ENCODE data around the gene HHAT.

HHAT gene

DNA sequence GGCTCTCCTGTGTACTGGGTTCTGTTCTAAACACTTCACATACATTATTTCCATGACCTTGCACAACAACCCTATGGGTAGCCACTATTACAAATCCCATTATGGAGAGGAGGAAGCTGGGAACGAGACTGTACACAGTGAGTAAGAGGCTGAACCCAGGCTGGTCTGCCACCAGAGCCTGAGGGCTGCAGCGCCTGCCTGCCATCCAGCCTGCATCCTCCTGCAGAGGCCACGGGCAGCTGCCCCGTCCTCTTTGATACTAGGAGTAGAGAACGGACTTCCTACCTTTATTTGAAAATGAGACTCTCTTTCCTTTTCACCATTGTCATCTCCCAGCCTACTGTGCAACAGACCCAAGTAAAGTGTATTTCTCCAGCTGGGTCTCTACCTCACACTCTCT is 370.0 kb downstream of the HHAT start:
- H3K4me3 ChIP-seq (ENCODE audit: low read depth, low read length): no peak overlapping the region
- TF ChIP-seq, protein P1, sequence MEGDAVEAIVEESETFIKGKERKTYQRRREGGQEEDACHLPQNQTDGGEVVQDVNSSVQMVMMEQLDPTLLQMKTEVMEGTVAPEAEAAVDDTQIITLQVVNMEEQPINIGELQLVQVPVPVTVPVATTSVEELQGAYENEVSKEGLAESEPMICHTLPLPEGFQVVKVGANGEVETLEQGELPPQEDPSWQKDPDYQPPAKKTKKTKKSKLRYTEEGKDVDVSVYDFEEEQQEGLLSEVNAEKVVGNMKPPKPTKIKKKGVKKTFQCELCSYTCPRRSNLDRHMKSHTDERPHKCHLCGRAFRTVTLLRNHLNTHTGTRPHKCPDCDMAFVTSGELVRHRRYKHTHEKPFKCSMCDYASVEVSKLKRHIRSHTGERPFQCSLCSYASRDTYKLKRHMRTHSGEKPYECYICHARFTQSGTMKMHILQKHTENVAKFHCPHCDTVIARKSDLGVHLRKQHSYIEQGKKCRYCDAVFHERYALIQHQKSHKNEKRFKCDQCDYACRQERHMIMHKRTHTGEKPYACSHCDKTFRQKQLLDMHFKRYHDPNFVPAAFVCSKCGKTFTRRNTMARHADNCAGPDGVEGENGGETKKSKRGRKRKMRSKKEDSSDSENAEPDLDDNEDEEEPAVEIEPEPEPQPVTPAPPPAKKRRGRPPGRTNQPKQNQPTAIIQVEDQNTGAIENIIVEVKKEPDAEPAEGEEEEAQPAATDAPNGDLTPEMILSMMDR (IDR thresholded peaks at IDR 0.05; ENCODE audit: borderline replicate concordance, insufficient read depth, low read depth, low read length): no peak

DNA sequence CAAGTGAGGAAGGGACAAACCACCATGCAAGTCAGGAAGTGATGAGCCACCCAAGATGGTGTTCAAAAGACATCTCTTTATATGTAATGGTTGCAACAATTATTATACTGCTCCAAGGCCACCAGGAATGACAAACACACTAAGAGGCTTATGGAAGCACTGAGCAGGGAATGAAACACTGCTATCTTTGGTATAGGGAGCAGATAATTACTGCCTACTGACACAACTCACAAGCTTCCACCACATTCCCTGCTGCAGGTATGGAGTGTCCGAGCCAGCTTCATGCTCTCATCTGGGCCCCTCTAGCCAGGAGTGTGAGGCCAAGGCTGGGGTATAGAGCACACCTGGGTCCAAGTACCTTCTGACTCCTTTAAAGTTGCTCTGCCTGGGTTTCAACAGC is 371.4 kb downstream of the HHAT start:
- H3K4me3 ChIP-seq (ENCODE audit: low read depth, low read length): no peak overlapping the region
- TF ChIP-seq, protein P1 (IDR thresholded peaks at IDR 0.05; ENCODE audit: borderline replicate concordance, insufficient read depth, low read depth, low read length): no peak

DNA sequence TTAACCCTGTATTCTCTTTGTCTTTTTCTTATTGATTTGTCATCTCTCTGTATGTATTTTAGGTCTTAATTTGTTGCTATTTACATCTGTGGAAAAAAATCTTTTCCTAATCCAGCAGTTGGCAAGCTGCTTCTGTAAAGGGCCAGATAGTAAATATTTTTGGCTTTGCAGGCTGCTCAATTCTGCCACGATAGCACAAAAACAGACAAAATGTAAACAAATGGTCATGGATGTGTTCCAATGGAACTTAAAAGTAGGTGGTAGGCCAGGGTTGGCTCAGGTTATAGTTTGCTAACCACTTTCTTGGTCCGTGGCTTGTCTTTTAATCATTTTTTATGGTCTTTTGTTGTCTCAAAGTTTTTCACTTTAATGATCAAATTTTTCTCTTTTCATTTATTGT is 371.8 kb downstream of the HHAT start:
- no peak overlapping the region for H3K4me3 ChIP-seq (ENCODE audit: low read depth, low read length)
- TF ChIP-seq, protein P1 (IDR thresholded peaks at IDR 0.05; ENCODE audit: borderline replicate concordance, insufficient read depth, low read depth, low read length): no peak

GRCh38 chr1:210702506-210702905 is 373.8 kb downstream of the HHAT start:
- TF ChIP-seq, protein P1 (IDR thresholded peaks at IDR 0.05; ENCODE audit: borderline replicate concordance, insufficient read depth, low read depth, low read length): no peak
- H3K4me3 ChIP-seq (ENCODE audit: low read depth, low read length): no peak overlapping the region

DNA sequence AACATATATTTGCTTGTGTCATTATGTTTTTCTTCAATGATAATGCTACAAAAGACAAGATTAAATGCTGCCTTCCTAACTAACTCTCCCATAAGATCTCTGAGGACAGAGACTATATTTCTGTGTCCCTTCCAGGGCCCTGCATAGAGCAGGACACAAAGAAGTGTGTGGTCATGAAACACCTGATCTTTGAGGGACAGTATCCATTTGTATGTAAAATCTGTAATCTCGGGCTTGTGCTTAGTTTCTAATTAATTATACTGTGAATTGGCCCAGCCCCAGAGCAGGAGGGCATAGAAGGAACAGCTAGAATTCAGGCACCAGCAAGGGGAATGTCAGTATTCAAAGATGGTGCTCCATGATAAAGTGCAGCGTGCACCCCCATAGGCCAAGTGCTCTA is 374.9 kb downstream of the HHAT start:
- H3K4me3 ChIP-seq (ENCODE audit: low read depth, low read length): no peak overlapping the region
- TF ChIP-seq, protein P1 (IDR thresholded peaks at IDR 0.05; ENCODE audit: borderline replicate concordance, insufficient read depth, low read depth, low read length): no peak

GRCh38 chr1:210705086-210705485 is 376.4 kb downstream of the HHAT start:
- TF ChIP-seq, protein P1 (IDR thresholded peaks at IDR 0.05; ENCODE audit: borderline replicate concordance, insufficient read depth, low read depth, low read length): no peak
- H3K4me3 ChIP-seq (ENCODE audit: low read depth, low read length): no peak overlapping the region

- no peak overlapping the region for H3K4me3 ChIP-seq (ENCODE audit: low read depth, low read length)
These were observed 377.5 kb downstream of the HHAT start for GRCh38 chr1:210706246-210706645.

More at GRCh38 chr1:210706246-210706645, 377.5 kb downstream of the HHAT start:
- TF ChIP-seq, protein P1 (IDR thresholded peaks at IDR 0.05; ENCODE audit: borderline replicate concordance, insufficient read depth, low read depth, low read length): no peak

Measured in GM12875 (cell line).